ENCODE data around the gene TOR3A.

TOR3A gene

GRCh38 chr1:179141592-179142251, 59.9 kb downstream of the TOR3A start:
- H3K27ac ChIP-seq: peak overlapping the region; percentile 96
- peak; percentile 46 for DNase-seq (ENCODE audit: low read depth, low spot score)

GRCh38 chr1:179142889-179143299, 61.0 kb downstream of the TOR3A start:
- DNase-seq (ENCODE audit: low read depth, low spot score): peak; percentile 91
- H3K27ac ChIP-seq: peak overlapping the region; percentile 96

GRCh38 chr1:179143322-179143721, 61.5 kb downstream of the TOR3A start:
- H3K27ac ChIP-seq: peak overlapping the region; percentile 96
- peak; percentile 80 for DNase-seq (ENCODE audit: low read depth, low spot score)

- no peak for DNase-seq (ENCODE audit: low read depth, low spot score)
- H3K27ac ChIP-seq: peak overlapping the region; percentile 96
These were observed 62.8 kb downstream of the TOR3A start for GRCh38 chr1:179144626-179145025.

- no peak for DNase-seq (ENCODE audit: low read depth, low spot score)
- H3K27ac ChIP-seq: peak overlapping the region; percentile 96
These were observed 63.7 kb downstream of the TOR3A start for GRCh38 chr1:179145521-179145920.

Measured in epithelial cell of prostate (primary cell).